ENCODE data around the gene PTCSC3. TPM values are rescaled to one million over a fixed set of nuclear protein-coding genes. Genes with fewer than 3 reads are reported as not detected.

Gene PTCSC3
- total and polyA plus RNA-seq, 2 of the 13 experiments (the other 11 are each of a cell fraction or from before 2014, with no cell fraction given), result not detected

GRCh38 chr14:36208690-36209278, 32.3 kb upstream of the PTCSC3 start (continued):
- no peak for TF ChIP-seq ATF5 (CRISPR knock-in tag; IDR thresholded peaks at IDR 0.05; ENCODE audit: low read depth)
- TF ChIP-seq HMG20B (CRISPR knock-in tag; conservative IDR thresholded peaks at IDR 0.05), result peak; percentile 99
- no peak for TF ChIP-seq MZF1 (CRISPR knock-in tag; IDR thresholded peaks at IDR 0.05; ENCODE audit: borderline replicate concordance)
- no peak for TF ChIP-seq ZNF580 (CRISPR knock-in tag; IDR thresholded peaks at IDR 0.05; ENCODE audit: borderline replicate concordance, low read depth)
- no peak for TF ChIP-seq ZXDC (CRISPR knock-in tag; IDR thresholded peaks at IDR 0.05)
- peak; percentile 89; the same call in 1 of the 2 replicates for TF ChIP-seq ETV6 (CRISPR knock-in tag; conservative IDR thresholded peaks at IDR 0.05)
- no peak for TF ChIP-seq E2F2 (CRISPR knock-in tag; IDR thresholded peaks at IDR 0.05; ENCODE audit: borderline replicate concordance)
- no peak for TF ChIP-seq CAMTA2 (CRISPR knock-in tag; IDR thresholded peaks at IDR 0.05; ENCODE audit: borderline replicate concordance)
- TF ChIP-seq ZNF296 (CRISPR knock-in tag; conservative IDR thresholded peaks at IDR 0.05), result no peak
- no peak for TF ChIP-seq SP2 (CRISPR knock-in tag; IDR thresholded peaks at IDR 0.05)
- TF ChIP-seq ARID4A (CRISPR knock-in tag; IDR thresholded peaks at IDR 0.05; ENCODE audit: borderline replicate concordance), result no peak
- TF ChIP-seq ZNF788 (CRISPR knock-in tag; IDR thresholded peaks at IDR 0.05; ENCODE audit: borderline replicate concordance), result no peak
- TF ChIP-seq ZNF7 (CRISPR knock-in tag; IDR thresholded peaks at IDR 0.05), result no peak
- TF ChIP-seq TFDP2 (CRISPR knock-in tag; IDR thresholded peaks at IDR 0.05), result no peak
- TF ChIP-seq JARID2 (CRISPR knock-in tag; IDR thresholded peaks at IDR 0.05; ENCODE audit: insufficient replicate concordance), result no peak
- peak; percentile 76; the same call in 1 of the 2 replicates for TF ChIP-seq FOXK1 (CRISPR knock-in tag; IDR thresholded peaks at IDR 0.05; ENCODE audit: borderline replicate concordance, low read depth)
- no peak for TF ChIP-seq ZBTB7A (CRISPR knock-in tag; IDR thresholded peaks at IDR 0.05)
- TF ChIP-seq ZNF431 (CRISPR knock-in tag; IDR thresholded peaks at IDR 0.05; ENCODE audit: borderline replicate concordance, low read depth), result no peak
- peak; percentile 37; the same call in 1 of the 2 replicates for TF ChIP-seq KDM4B (CRISPR knock-in tag; IDR thresholded peaks at IDR 0.05)

All from HepG2 (cell line).